ENCODE measurements around the gene ADGRG3. TPM values are rescaled to one million over a fixed set of nuclear protein-coding genes. Genes with fewer than 3 reads are reported as not detected.

The ADGRG3 gene
- total and polyA plus RNA-seq, 2 experiments from 2014 or later: not detected

GRCh38 chr16:57648581-57649442, 19.3 kb upstream of the ADGRG3 start:
- no peaks in the 10 kb centered on the region for H3K36me3 ChIP-seq (ENCODE audit: insufficient read depth)

DNA sequence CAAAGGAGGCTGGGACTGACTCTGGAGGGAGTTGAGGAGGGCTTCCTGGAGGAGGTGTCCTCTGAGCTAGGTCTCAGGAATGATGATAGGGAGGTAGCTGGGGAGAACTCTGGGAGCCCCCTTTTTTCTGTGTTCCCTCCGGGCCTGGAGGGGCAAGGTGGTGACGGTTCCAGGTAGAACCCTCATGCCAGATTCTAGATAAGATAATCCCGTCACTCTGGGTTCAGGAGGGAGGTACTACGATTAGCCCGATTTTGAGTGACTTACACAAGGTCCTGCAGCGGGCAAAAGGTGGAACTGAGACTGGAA, 18.7 kb upstream of the ADGRG3 start:
- Mint-ChIP-seq H3K9me3 (no peaks in the 10 kb centered on the region), H3K27ac (no peak overlapping the region), H3K27me3 (ENCODE audit: insufficient read depth, low read depth, poor library complexity) (peaks cover 16% of the 10 kb centered on the region), H3K4me3 (no peak overlapping the region), H3K4me1 (no peaks in the 10 kb centered on the region), H3K36me3 (ENCODE audit: low read depth) (no peaks in the 10 kb centered on the region)
- Histone ChIP-seq H4K20me1 (replicated peaks; ENCODE audit: insufficient read depth) (no peaks in the 10 kb centered on the region), H3K27me3 (ENCODE audit: insufficient read depth) (no peaks in the 10 kb centered on the region), H3K4me1 (ENCODE audit: insufficient read depth) (no peaks in the 10 kb centered on the region), H3K79me2 (replicated peaks; ENCODE audit: insufficient read depth) (no peaks in the 10 kb centered on the region), H3K27ac (ENCODE audit: low read depth) (no peak overlapping the region), H3K9me2 (ENCODE audit: insufficient read depth) (no peaks in the 10 kb centered on the region), H3K36me3 (ENCODE audit: insufficient read depth) (no peaks in the 10 kb centered on the region), H3F3A (replicated peaks; ENCODE audit: low read depth) (no peaks in the 10 kb centered on the region), H3K4me3 (no peak overlapping the region), H3K4me2 (no peak overlapping the region), H2AFZ (peak overlapping the region; percentile 75; the same call in 1 of the 2 replicates)
- no peak for DNase-seq (ENCODE audit: low spot score)
- no peak for ATAC-seq
- TF ChIP-seq REST (IDR thresholded peaks at IDR 0.05; ENCODE audit: unreplicated experiment) (no peak), CREB1 (CRISPR knock-in tag; IDR thresholded peaks at IDR 0.05; ENCODE audit: low read depth) (no peak), ZNF331 (CRISPR knock-in tag; IDR thresholded peaks at IDR 0.05; ENCODE audit: low read depth) (no peak), JUNB (IDR thresholded peaks at IDR 0.05; ENCODE audit: unreplicated experiment) (no peak), STAT1 (IDR thresholded peaks at IDR 0.05; ENCODE audit: unreplicated experiment) (no peak), EZH2 (IDR thresholded peaks at IDR 0.05; ENCODE audit: low read depth, unreplicated experiment) (no peak), ZNF114 (CRISPR knock-in tag; IDR thresholded peaks at IDR 0.05) (no peak), EZH2phosphoT487 (IDR thresholded peaks at IDR 0.05; ENCODE audit: unreplicated experiment) (no peak), POLR2AphosphoS5 (IDR thresholded peaks at IDR 0.05; ENCODE audit: low read depth) (no peak), NANOG (IDR thresholded peaks at IDR 0.05; ENCODE audit: borderline replicate concordance) (no peak)

More at GRCh38 chr16:57648581-57649442, 19.3 kb upstream of the ADGRG3 start:
- Mint-ChIP-seq H3K27me3 (ENCODE audit: insufficient read depth, low read depth, poor library complexity) (peaks cover 16% of the 10 kb centered on the region), H3K4me3 (no peak overlapping the region), H3K27ac (no peak overlapping the region), H3K9me3 (no peaks in the 10 kb centered on the region), H3K4me1 (no peaks in the 10 kb centered on the region), H3K36me3 (ENCODE audit: low read depth) (no peaks in the 10 kb centered on the region)
- TF ChIP-seq CTCF (conservative IDR thresholded peaks at IDR 0.05; ENCODE audit: low read depth in 2 of 2) (peak; percentile 100), NANOG (IDR thresholded peaks at IDR 0.05; ENCODE audit: borderline replicate concordance) (no peak), ETS1 (IDR thresholded peaks at IDR 0.05) (0 out of 2 replicates have a peak, but pooled peaks have one; percentile 11), CREB1 (CRISPR knock-in tag; IDR thresholded peaks at IDR 0.05; ENCODE audit: low read depth) (0 out of 2 replicates have a peak, but pooled peaks have one; percentile 19)
- H3F3A ChIP-seq (replicated peaks; ENCODE audit: low read depth): no peaks in the 10 kb centered on the region
- H3K27ac ChIP-seq (ENCODE audit: low read depth): no peak overlapping the region
- peak; percentile 89 for ATAC-seq
- H3K27me3 ChIP-seq (ENCODE audit: insufficient read depth): no peaks in the 10 kb centered on the region
- H3K4me2 ChIP-seq: no peak overlapping the region
- no peaks in the 10 kb centered on the region for H3K4me1 ChIP-seq (ENCODE audit: insufficient read depth)
- peak; percentile 89 for DNase-seq (ENCODE audit: low spot score)
- no peak overlapping the region for H3K4me3 ChIP-seq
- no peaks in the 10 kb centered on the region for H3K9me2 ChIP-seq (ENCODE audit: insufficient read depth)
- peak overlapping the region; percentile 75; the same call in 1 of the 2 replicates for H2AFZ ChIP-seq
- no peaks in the 10 kb centered on the region for H4K20me1 ChIP-seq (replicated peaks; ENCODE audit: insufficient read depth)
- H3K79me2 ChIP-seq (replicated peaks; ENCODE audit: insufficient read depth): no peaks in the 10 kb centered on the region

All from GM23338 (cell line).